GM18951 (cell line): ENCODE measurements around the gene PSMD6.

Experiments used
- POLR2A ChIP-seq: IDR thresholded peaks from 4 replicates; pipeline ENCODE4 v1.6.1; 2011; ENCODE audit warnings: mild to moderate bottlenecking; ENCODE audit not compliant: insufficient read length, insufficient read depth; ENCODE audit errors: extremely low read depth
- in situ Hi-C: fragments of 300-500 bp; cut with MboI; formaldehyde crosslinking; loops from one replicate; pipeline ENCODE4 v1.12.0; 2022; ENCODE audit warnings: low sequenced_read_pairs, mixed read lengths, inconsistent platforms; ENCODE audit not compliant: unreplicated experiment

PSMD6 gene

DNA sequence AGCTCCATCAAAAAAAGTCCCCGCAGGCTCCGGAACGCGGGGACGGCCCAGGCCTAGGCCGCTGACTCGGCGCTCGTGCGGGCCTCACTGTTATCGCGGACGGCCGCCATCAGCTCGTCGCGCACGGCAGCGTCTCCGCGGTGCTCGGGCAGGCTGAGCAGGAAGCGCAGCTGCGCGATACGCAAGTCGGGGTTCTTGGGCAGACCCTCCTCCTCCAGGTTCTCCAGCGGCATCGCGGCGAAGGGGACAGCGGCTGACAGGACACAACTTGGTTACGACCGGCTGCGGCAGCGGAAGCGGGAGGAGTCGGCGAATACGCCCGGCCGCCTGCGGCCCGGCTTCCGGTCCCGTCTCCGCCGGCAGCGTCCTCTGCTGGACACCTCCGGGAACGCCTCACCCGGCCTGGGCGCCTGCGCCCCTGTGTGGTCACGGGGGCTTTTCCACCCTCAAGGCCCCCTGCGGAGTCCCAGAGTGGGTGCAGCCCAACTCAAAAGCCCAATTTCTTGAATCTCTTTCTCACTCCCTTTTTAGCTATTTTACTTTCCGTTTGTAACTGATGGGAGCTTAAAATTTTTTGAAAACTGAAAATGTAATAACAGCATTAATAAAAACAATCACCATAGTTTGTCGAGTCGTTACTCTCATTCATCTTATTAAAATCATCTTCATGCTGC is at the start of gene PSMD6:
Gene PSMD6 (minus strand): TSS at position 308 of the 674 bp plus-strand sequence. CDS start 75 bp downstream, at position 233.
- in situ Hi-C loops = loop anchor here (25.0 kb wide), 1 partner anchor 661 kb away; no protein-coding TSS in a partner anchor
- TF ChIP-seq POLR2A = peak; percentile 82

DNA sequence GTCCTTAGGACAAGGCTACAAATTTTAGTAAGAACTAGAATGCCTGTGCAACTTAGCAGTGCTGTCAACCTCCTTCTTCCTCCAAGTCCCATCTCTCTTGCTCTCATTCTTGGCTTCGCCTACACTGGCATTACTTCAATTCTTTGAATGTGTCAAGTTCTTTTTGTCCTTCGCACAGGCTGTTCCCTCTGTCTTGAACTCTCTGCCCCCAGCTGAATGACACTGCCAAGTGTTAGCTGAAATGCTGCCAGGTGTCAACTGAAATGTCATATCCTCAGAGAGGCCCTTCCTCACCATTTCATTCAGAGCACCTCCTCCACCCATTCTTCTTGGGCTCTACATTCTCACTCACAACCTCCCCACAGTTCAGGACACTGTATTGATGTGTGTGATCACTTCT is 48.8 kb upstream of the PSMD6 start:
- no peak for TF ChIP-seq POLR2A
- in situ Hi-C loops = no loop called here

DNA sequence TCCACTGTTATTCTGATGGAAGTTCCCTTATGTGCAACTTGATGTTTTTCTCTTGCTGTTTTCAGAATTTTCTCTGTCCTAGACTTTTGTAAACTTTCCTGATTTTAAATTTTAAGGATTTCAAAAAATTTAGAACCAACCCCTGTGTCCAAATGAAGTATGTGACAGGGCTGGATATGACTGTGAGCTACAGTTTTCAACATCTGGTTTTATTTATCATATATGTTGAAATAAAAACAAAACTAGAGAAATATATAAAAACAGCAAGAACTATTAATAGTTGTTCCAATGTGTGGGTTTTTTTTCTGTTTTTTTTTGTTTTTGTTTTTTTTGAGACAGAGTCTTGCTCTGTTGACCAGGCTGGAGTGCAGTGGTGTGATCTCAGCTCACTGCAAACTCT is 47.4 kb upstream of the PSMD6 start:
- in situ Hi-C loops = no loop called here
- TF ChIP-seq POLR2A = no peak

DNA sequence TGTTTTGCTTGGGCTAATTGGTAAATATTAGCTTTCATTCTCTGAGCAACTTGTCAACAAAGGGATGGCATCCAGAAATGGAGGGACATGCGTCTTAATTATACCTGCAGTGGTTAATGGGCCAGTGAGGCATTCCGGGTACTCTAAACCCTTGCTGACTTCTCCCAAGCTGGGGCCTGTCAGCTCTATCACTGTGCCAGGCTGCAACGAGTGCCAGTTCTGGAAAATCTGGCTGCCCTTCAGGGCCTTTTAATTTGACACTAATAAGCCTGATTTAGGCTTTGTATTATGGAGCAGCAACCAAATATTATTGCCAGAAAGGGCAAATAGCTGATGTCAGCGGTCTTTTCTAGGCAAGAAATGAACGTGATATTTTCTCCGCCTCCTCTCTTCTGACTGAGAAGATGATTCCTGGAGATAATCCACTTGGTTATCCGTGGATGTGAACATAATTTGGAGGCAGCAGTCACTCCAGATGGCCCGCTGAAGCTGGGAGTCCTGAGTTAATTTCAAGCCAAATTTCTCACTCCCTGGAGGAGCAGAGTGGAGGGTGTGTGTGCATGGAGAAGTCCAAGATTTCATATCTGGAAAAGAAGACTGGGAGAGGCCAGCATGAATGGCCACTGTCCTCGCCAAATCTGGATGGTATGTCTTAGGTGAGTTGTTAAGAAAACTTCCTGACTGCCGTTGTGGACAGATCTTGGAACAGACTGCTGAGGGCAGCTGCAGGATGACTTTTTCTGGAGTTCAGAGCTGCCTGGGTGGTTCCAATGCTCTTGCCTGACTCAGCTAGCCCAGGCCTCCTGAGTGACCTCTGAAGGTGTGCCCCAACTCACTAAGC is 44.4 kb upstream of the PSMD6 start:
- TF ChIP-seq POLR2A = no peak
- in situ Hi-C loops = no loop called here

DNA sequence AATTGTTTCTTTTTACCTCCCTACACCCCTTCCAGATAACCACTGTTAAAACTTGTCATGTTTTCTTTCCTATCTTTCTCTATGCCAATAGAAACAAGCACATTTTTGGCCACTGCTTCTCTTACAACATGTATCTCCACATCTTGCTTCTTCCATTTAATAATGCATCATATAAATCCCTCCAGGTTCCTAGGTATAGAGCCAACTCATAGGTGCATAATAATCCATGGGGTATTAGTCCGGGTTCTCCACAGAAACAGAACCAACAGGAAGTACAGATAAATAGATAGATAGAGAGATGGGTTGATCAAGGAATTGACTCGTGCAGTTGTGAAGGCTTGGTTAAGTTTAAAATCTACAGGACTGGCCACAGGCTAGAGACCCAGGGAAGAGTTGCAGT is 41.5 kb upstream of the PSMD6 start:
- no peak for TF ChIP-seq POLR2A
- in situ Hi-C loops = no loop called here

DNA sequence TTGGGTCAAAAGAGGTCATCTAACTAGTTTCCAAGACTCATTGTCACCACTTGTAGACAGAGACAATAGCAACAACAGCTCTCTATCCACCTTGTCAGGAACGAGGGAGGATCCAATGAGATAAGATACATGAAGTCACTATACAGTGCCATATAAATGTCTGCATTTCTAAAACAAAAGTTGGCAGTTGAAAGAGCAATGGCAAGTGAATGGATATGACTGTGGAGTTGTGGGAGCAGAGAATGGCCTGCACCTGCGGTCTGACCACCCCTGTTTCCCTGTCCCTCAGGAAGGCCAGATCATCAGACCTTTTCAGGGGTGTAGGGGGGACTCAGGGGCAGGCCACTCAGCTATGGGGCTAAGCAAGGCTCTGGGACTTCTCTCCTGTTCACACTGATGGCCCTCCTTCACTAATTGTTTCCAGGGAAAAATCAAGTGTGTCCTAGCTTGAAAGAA is 40.7 kb upstream of the PSMD6 start:
- in situ Hi-C loops = no loop called here
- TF ChIP-seq POLR2A = no peak

DNA sequence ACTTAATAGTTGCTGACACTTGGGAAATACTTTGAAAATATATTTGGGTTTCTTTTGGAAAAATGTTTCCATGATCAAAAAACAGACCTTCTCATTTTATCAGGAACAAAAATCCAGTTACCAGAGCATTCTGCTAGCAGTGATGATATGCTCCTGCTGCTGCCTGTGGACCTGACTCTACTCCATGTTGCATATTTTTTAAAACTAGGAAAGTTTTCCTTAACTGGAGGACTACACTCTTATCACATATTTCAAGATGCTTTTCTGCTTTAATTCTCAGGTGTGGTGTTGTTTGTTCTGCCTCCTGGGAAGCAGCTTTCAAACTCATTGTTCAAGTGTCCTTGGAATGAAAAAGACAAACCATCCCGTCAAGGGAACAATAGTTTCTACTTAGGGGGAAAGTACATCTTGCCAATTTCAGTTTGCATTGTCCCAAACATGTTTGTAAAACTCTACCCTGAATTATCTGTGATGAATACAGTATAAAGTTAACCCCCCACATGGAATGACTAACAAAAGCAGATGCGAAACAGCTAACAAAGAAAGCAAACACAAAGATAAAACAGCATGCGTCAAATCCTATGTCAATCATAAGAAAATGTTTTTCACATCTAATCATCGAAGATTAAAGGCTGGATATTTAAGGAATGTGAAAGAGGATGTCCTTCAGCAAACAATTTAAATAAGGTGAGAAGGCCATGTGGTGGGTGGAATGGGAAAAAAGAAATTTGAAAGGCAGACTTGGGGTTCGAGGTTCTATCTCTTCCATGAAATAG is 40.1 kb upstream of the PSMD6 start:
- in situ Hi-C loops = no loop called here

DNA sequence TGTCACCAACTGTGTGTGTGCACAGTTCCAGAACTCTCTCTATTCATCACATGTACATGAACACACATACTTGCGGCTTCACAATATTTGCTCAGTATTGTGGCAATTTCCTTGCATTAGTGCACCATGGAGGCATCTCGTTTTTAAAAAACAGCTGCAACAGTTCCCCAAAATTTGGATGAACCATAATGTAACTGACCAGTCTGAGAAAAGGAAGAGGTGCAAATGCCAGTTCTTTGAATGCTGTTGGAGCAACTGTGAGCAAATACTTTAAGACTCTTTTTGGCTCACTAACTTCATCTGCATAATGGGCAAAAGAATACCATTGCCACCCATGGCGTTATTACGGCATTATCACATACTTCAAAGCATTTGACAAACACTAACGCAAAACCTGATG is 38.3 kb upstream of the PSMD6 start:
- in situ Hi-C loops = no loop called here

More for the DNA sequence above, 40.1 kb upstream of the PSMD6 start:
- no peak for TF ChIP-seq POLR2A

DNA sequence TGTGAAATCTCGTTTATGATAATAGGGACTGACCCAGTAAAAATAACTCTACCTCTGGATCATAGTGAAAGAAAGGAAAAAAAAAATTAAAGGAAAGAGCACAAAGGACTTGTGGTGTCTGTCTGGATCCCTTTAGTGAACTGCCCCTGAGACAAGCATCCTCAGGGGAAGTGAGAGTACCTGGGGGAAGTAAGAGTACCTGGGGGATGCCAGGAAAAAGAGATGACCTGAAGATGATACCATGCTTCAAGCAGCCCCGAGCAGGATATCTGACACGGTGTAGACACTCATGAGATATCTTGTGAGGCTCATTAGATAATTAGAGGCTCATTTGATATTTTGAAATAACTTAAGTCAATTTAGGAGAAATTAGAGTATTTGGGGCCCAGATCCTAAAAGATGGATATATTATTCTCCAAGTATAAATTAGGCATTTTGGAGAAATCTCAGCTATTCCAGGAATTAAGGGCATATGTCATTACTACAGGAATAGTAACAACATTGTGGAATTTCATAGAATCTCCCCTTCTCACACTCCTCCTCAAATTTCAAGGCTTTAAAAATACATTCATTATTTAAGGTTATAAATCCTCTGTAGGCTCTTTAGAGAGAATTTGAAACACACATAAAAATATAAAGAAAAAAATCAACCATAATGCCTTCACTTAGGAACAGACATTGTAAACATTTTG is 36.3 kb upstream of the PSMD6 start:
- in situ Hi-C loops = no loop called here
- no peak for TF ChIP-seq POLR2A

More for the DNA sequence above, 38.3 kb upstream of the PSMD6 start:
- no peak for TF ChIP-seq POLR2A

DNA sequence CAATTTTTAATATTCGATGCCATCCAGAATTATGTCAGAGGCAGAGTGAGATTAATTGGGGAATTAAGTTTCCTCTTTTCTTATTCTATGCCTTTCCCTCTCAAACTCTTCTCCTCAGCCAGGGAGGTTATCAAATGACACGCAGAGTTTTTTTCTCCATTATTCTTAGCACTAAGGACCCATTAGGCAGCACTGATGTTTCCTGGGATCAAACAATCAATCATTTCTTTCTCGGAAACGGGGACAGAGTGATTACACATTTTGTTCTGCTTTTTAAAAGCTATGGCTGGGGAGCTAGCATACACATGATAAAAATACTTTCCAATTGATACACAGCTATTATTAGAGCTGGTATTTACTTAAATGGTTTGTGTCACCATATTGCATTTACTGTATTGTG is 35.3 kb upstream of the PSMD6 start:
- in situ Hi-C loops = no loop called here
- TF ChIP-seq POLR2A = no peak

DNA sequence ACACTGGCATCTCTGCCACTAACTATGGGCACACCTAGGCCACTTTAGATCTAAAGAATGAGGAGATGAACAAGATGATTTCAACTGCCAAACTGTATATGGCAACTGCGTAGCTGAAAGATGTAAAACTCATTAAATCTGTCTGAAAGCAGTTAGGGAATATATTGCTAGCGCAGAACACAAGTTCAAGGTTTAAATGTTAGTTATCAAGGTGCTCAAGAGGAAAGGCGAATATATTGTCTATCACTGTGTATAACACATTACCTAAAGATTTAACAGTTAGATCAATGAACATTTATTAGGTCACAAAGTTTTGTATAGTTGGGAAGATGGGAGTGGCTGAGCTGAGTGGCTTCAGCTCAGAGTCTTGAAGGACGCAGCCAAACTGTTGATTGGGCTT is 33.9 kb upstream of the PSMD6 start:
- TF ChIP-seq POLR2A = no peak
- in situ Hi-C loops = no loop called here

DNA sequence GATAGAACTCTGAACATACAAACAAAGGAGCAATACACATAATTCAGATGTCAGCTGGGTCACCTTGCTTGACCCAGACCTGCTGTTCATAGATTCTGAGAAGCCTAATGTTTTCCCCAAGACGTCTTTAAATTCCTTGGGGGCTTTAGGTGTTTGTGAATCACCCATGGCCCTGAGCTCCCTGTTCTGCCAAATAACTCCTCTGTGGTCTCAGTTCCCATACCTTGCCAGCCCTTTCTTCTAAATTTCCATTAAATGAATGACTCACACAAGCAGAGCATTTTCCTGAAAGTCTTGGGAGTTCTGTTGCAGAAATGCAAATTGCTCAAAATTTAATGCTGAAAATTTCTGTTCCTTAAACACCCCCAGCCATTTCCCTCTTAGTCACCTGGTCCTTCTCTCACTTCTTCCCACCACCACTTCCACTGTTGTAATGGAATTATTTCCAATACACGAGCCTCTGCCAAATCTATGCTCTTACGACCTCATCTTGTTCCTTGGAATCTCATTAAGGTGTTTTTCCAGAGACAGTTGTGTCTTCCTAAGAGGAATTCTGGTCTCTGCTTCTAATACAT is 33.4 kb upstream of the PSMD6 start:
- no peak for TF ChIP-seq POLR2A
- in situ Hi-C loops = no loop called here

DNA sequence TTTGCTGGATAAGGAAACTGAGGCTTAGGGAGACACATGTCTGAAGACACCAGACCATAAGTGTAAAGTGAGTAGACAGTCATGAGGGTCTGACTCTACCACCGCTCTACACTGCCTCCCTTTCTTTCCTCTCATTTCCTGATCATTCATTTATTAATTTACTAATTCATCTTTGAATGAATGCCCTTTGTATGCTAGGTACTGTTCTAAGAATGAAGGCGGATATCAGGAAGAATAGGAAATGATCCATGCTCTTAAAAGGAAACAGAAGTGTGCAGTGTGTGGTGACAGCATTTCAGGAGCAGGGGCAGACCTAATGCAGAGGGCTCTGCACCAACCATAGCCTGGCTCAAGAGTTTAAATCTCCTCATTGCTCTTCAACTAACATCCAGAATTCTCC is 31.8 kb upstream of the PSMD6 start:
- no peak for TF ChIP-seq POLR2A
- in situ Hi-C loops = no loop called here

DNA sequence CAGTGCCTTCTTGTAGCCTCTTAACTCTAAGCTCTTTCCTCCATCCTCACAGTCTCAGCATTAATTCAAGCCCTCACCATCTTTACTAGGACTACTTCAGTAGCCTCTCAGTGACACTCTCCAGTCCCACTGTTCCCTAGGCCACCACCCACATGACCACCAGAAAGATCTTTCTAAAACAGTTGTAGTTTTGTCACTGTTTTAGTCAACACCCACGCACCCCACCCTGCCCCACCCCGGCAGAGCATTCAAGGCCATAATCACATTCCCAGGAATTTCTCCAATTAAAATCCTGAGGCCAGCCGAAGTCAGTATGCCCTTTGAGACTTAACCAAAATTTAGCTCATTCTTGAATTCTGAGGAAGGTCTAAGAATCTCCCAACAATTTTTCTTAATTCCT is 31.2 kb upstream of the PSMD6 start:
- TF ChIP-seq POLR2A = no peak

More for the DNA sequence above, 31.2 kb upstream of the PSMD6 start:
- in situ Hi-C loops = no loop called here
